ENCODE measurements around the gene EIF4G3.

- TF ChIP-seq CTCF (IDR thresholded peaks at IDR 0.05): no peak
- TF ChIP-seq EZH2 (IDR thresholded peaks at IDR 0.05; ENCODE audit: borderline replicate concordance, insufficient read depth, low read depth, low read length, poor library complexity, severe bottlenecking): no peak
Observed at GRCh38 chr1:21105807-21106206, 70.9 kb downstream of the EIF4G3 start.
